Neural cell (in vitro differentiated cells): Measurements from ENCODE around the gene ARHGEF19.

Experiments
- CTCF ChIP-seq: fragments of 450-650 bp; IDR thresholded peaks from 2 replicates; pipeline ENCODE4 v1.5.1; 2014; ENCODE audit warnings: antibody characterized with exemption, mild to moderate bottlenecking, moderate library complexity; ENCODE audit not compliant: poor library complexity, severe bottlenecking
- EP300 ChIP-seq: fragments of 450-650 bp; conservative IDR thresholded peaks from 2 replicates; pipeline ENCODE4 v1.6.1; 2014; ENCODE audit warnings: antibody characterized with exemption, mild to moderate bottlenecking, moderate library complexity; ENCODE audit not compliant: poor library complexity, severe bottlenecking
- POLR2AphosphoS5 ChIP-seq: IDR thresholded peaks from 2 replicates; pipeline ENCODE4 v1.6.1; 2012

- TF ChIP-seq CTCF (no peak), EP300 (no peak), POLR2AphosphoS5 (no peak)
Observed at GRCh38 chr1:16175610-16176553, 36.6 kb downstream of the ARHGEF19 start.
